NCI-H526 (cell line): ENCODE results near the gene PPIL6.

Experiments
- DNase-seq, 2 experiments: peaks; one replicate each; lab custom pipeline; 2025; lab: John Stamatoyannopoulos, UW

Gene PPIL6

GRCh38 chr6:109362102-109362884, 78.1 kb downstream of the PPIL6 start:
- DNase-seq = no peak

GRCh38 chr6:109360791-109361190, 79.6 kb downstream of the PPIL6 start:
- DNase-seq = no peak

- no peak for DNase-seq
These were observed 80.1 kb downstream of the PPIL6 start for GRCh38 chr6:109360281-109360680.

- DNase-seq = peak; percentile 33 to 67
These were observed 81.2 kb downstream of the PPIL6 start for GRCh38 chr6:109359248-109359647.

GRCh38 chr6:109358204-109358603, 82.2 kb downstream of the PPIL6 start:
- DNase-seq = no peak

GRCh38 chr6:109356237-109356636, 84.2 kb downstream of the PPIL6 start:
- DNase-seq = no peak

GRCh38 chr6:109351231-109352130, 88.9 kb downstream of the PPIL6 start:
- no peak for DNase-seq

- no peak for DNase-seq
These were observed 90.9 kb downstream of the PPIL6 start for GRCh38 chr6:109349419-109349987.

GRCh38 chr6:109348226-109348625, 92.2 kb downstream of the PPIL6 start:
- DNase-seq = no peak

- no peak for DNase-seq
These were observed 92.6 kb downstream of the PPIL6 start for GRCh38 chr6:109347779-109348178.

GRCh38 chr6:109345986-109346385, 94.4 kb downstream of the PPIL6 start:
- no peak for DNase-seq

GRCh38 chr6:109344226-109344625, 96.2 kb downstream of the PPIL6 start:
- no peak for DNase-seq

- DNase-seq = no peak
These were observed 96.9 kb downstream of the PPIL6 start for GRCh38 chr6:109343518-109343917.

GRCh38 chr6:109342911-109343310, 97.5 kb downstream of the PPIL6 start:
- no peak for DNase-seq

- no peak for DNase-seq
These were observed 97.9 kb downstream of the PPIL6 start for GRCh38 chr6:109342506-109342905.

GRCh38 chr6:109340811-109341210, 99.6 kb downstream of the PPIL6 start:
- DNase-seq = no peak
